GM19043 (cell line): ENCODE data around the gene IL32.
"Not testable (repeated sequence)": the region's sequence is repeated elsewhere in the genome, so short reads cannot be mapped to it uniquely, and the experiment has no call there.

Source experiments
- ATAC-seq: cut with Tn5 transposase; IDR thresholded peaks from one replicate; pipeline ENCODE4 v1.9.1; 2021; ENCODE audit warnings: low read depth; ENCODE audit not compliant: unreplicated experiment

The IL32 gene

DNA sequence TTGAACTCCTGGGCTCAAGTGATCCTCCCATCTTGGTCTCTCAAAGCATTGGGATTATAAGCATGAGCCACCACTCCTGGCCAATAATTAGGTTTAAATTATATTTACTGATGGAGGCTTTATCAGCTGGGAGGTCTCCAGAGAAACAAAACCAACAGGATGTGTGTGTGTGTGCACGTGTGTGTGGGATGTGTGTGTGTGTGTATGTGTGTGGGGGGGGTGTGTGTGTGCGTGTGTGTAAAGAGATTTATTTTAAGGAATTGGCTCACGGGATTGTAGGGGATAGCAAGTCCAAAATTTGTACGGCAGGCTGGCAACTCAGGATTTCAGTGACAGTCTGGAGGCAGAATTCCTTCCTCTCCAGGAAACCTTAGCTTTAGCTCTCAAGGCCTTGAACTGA, 14.4 kb upstream of the IL32 start:
- no peak for ATAC-seq

- ATAC-seq, result no peak
Observed at GRCh38 chr16:3051494-3051893, 13.9 kb upstream of the IL32 start.

DNA sequence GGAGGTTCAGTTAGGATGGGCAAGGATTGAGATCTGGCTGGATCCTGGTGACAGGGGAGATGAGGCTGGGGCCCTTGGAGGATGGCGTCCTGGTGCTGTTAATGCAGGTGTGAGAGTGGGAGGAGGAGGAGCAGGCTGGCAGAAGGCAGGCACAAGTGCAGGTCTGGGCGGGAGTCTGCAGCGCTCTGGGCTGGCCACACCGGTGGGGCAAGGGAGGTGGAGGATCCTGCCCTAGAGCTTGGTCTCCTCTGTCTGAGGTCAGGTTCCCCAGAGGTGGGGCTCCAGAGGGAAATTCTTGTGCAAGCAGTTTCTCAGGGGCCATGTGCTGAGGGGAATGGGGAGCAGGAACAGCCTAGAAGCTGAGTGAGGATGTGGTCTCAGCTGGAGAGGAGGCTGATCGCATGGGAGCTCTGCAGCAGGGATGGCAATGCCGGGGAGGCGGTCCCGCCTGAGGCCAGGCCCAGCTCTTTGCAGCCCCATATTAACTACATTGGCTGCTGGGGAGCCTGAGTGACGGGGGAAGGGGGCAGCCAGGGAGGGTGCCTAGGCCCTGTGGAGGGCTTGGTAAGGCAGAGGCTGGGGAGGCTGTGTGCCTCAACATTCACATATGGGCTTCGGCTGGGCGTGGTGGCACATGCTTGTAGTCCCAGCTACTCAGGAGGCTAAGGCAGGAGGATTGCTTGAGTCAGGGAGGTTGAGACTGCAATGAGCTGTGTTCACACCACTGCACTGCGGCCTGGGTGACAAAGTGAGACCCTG, 12.7 kb upstream of the IL32 start:
- ATAC-seq, result not testable (repeated sequence)

DNA sequence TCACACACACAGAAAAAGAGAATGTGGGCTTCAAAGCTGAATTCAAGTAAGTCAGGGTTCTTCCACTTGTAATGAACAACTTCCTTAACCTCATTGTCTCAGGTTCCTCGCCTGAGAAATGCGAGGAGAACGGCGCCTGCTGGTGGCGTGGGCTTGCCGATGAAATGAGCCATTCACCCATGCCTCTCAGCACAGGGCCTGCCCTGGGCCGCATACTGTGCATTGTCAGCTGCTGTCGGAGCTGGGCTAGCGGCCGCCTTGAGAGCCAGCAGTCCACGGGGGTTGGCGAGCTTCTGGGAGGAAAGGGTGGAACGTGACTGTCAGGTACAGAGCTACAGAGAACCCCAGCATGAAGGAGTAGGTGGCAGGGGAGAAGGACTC, 12.1 kb upstream of the IL32 start:
- not testable (repeated sequence) for ATAC-seq

DNA sequence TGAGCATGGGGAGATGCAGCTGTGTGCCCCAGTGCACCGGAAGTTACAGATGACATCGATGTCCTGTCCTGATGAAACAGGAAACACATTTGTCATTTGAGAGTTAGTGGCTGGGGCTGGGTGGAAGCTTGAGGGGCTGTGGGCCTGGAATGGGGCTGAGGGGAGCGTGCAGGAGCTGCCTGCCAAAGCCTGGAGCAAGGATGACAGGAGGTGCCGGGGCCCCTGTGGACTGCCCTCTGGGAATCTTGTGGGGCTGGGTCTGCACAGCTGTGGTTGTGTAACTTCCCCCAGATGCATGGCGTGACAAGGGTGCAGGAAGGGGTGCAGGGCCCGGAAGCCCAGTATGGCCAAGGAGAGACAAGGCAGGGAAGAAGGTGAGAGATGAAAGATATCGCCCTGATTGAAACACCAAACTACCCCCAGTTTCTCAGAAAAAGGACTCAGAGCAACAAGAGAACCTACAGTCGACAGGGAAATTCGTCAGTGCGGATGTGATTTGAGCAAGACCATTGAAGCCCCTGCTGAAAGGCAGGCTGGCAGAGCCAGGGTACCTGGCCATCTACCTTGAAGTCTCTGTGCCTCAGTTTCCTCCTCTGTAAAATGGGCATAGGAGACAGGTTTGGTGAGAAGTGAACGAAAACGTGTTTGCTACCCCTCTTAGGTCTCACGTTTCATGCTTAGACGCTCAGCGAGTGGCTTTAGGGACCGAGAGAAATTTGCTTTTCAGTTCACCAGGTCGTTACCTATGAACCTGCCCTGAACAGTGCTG, 10.3 kb upstream of the IL32 start:
- ATAC-seq, result no peak

- not testable (repeated sequence) for ATAC-seq
Observed at GRCh38 chr16:3055734-3056115, 9.7 kb upstream of the IL32 start.

GRCh38 chr16:3056336-3057180, 8.9 kb upstream of the IL32 start:
- no peak for ATAC-seq

- no peak for ATAC-seq
Observed at GRCh38 chr16:3057181-3058138, 8.0 kb upstream of the IL32 start.

DNA sequence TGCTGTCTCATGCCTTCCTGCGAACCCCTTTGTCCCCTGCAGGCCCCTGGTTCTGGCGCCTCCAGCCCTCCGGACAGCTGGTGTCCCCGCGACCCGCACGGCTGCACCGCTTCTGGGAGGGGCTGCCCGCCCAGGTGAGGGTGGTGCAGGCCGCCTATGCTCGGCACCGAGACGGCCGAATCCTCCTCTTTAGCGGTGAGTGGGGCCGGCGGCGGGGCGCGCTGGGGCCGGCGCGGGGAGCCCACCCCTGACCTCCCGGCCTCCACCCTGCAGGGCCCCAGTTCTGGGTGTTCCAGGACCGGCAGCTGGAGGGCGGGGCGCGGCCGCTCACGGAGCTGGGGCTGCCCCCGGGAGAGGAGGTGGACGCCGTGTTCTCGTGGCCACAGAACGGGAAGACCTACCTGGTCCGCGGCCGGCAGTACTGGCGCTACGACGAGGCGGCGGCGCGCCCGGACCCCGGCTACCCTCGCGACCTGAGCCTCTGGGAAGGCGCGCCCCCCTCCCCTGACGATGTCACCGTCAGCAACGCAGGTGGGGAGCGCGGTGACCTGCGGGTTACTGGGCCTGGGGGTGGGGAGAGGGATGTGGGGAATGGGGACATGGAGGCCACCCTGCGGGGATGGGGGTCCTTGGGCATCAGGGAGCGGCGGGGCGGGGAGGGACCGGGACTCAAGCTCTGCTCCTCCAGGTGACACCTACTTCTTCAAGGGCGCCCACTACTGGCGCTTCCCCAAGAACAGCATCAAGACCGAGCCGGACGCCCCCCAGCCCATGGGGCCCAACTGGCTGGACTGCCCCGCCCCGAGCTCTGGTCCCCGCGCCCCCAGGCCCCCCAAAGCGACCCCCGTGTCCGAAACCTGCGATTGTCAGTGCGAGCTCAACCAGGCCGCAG, 7.1 kb upstream of the IL32 start:
- ATAC-seq, result no peak

DNA sequence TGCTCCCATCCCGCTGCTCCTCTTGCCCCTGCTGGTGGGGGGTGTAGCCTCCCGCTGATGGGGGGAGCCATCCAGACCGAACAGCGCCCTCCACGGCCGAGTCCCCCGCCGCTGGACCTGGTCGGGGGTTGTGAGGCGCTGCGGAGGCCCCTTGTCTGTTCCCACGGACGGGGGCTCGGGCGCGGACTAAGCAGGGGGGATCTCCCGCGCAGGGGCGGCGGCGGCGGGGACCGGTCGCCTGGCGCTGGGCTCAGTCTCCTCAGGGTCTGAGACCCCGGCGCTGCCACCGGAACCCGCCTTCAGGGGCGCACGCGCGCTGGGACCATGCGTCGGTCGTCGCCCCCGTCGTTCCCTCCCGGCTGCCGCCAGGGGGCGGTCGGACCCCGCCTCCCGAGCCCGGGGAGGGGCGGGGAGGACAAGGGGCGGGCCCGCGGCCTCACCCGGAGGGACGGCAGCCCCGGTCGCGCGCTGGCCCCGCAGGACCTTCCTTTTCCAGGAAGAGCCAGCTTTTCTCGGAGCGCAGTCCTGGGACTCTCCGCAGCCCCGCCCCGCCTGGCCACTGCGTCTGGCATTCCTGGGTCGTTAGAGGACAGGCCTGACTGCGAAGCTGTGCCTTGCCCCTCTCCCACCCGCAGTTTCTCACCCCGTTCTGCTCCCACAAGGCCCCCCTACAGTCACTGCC, 6.3 kb upstream of the IL32 start:
- ATAC-seq, result peak; percentile 70

- ATAC-seq, result no peak
Observed at GRCh38 chr16:3059723-3060242, 5.7 kb upstream of the IL32 start.

DNA sequence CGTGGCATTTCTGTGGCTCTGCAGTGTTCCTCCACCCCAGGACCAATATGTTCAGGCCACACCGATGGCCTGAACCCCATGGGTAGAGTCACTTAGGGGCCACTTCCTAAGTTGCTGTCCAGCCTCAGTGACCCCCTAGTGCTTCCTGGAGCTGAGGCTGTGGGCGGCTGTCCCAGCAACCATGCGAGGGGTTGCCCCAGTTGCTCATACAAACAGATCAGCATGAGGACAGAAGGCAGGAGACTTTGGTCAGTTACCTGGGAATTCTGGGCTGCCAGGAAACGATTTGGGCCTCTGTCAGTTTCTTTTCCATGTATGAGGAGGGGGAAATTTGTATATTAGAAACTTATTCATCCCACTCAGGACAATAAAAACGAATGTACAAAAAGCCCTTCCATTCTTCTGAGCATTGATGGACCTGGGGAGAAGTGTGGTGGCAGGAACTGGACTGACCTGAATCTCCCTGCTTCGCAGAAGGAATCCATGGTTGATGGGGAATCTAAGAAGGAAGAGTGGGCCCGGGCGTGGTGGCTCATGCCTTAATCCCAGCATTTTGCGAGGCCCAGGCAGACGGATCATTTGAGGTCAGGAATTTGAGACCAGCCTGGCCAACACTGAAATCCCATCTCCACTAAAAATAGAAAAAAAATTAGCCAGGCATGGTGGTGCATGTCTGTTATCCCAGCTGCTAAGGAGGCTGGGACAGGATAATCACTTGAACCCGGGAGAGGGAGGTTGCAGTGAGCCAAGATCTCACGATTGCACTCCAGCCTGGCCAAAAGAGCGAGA, 4.9 kb upstream of the IL32 start:
- no peak for ATAC-seq

GRCh38 chr16:3062553-3062952, 2.9 kb upstream of the IL32 start:
- no peak for ATAC-seq

DNA sequence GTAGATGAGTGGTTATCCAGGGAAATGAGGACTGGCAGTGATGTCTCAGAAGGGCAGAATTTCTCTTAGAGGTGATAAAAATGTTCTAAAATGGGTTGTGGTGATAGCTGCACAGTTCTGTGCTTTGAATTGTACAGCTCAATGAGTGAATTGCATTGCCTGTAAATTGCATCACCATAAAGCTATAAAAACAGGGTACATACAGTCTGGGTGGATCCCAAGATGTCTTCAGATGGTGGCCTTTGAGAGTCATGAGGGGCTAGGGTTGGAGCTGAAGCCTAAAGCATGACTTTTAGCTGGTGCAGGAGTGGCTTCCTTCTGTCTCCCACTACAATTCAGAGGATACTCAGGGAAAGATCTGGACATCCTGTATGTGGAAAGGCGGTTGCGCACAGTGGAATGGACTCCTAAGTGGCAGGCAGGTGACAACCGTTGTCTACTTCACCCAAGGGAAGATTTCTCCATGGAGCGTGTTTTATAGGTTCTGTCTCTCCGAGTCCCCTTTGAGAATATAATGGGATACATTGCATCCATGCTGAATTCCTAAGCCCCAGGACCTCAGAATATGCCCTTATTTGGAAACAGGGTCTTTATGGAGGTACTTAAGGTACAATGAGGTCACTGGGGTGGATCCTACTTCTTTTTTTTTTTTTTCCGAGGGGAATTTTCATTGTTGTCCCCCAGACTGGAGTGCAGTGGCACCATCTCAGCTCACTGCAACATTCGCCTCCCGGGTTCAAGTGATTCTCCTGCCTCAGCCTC, 1.6 kb upstream of the IL32 start:
- no peak for ATAC-seq

DNA sequence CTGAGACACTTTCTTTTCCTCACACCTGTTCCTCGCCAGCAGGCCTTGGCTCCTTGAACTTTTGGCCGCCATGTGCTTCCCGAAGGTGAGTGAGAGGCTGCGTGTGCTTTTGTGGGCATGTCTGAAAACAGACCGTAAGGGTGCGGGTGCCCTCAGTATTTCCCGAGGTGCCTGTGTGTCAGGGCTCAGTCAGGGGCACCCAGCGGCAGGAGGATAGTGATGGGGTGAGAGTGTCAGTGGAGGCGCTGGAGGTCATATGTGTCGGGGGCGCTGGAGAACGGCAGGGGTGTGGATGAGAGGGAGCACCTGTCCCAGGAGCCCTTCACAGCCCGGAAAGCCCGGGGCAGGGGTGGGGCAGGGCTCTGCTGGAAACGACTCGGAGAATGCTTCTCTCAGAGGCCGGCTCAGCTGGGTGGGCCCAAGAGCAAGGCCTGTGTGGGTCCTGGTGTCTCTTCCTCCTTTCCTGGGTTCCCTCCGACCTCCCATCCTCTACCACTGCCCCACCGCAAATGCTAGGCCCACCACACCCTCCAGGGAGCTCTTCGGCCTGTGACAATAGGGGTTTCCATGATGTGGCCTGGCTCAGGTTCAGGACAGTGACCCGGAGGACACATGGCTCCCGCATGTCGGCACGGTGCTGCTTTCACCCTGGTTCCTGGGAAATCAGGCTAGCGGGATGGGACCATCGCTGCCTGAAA, 451 bp downstream of the IL32 start:
- ATAC-seq, result no peak

DNA sequence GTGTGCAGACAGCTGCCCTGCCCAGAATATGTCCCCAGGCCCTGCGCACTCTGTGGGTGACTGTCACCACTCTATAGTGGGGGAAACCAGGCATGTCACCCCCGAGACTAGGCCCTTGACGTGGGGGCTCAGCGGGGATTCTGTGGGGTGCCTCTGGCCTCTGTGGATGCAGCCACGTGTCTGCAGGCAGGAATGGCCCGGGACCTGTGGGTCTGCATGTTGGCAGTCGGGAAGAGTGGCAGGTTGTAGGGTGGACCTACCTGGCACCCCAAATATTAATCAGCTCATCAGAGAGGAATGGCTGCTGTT, 954 bp downstream of the IL32 start:
- ATAC-seq, result no peak
